Measurements from ENCODE around the gene PHACTR3.

PHACTR3 gene

DNA sequence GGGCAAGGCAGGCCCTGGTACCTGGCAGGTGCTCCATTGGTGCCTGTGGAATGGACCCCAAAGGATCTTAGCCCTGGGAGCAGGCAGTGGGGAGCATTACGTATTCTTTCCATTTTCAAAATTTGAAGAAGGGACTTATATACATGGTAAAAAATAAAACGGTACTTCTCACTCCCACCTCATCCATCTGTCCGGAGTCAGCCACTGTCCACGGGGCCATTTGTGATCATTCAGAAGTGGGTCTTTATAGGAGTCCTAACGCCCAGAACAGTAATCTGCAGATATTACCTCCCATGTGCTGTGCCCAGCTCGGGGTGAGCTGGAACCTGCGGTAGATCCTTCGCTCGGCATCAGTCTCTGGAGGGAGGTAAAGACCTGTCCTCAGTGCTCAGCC is 218.7 kb downstream of the PHACTR3 start:
- DNase-seq: no peak

DNA sequence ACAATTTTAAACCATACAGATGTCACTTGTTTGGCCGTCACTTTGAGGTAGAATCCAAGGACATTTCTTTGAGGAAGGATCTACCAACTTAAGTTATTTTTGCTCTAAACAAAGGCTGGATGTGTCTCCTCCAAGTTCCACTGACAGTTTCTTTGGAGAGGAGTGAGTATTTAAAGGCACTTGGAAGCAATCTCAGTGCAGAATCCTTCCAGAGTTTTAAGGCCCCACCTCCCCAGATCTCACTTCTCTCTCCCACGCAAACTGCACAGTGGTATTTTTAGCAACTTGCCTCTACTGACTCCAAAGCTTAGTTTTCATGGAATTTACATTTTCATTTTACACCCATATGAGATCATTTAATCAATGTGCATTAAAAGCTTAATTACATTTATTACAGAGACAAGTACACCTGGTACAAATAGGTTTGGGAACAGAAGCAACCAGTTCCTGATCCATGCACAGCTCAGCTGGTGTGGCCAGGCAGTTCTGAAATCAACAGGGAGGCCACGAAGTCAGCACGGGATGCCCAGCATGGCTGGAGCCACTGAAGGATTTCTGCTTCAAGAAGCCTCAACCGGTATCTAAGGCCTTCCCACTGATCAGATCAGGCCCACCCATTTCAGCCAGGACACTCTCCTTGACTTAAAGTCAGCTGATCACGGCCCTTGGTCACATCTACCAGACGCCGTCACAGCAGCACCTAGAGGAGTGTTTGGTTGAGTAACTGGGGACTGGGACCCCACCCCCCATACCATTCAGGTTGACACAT is 219.3 kb downstream of the PHACTR3 start:
- DNase-seq: no peak

DNA sequence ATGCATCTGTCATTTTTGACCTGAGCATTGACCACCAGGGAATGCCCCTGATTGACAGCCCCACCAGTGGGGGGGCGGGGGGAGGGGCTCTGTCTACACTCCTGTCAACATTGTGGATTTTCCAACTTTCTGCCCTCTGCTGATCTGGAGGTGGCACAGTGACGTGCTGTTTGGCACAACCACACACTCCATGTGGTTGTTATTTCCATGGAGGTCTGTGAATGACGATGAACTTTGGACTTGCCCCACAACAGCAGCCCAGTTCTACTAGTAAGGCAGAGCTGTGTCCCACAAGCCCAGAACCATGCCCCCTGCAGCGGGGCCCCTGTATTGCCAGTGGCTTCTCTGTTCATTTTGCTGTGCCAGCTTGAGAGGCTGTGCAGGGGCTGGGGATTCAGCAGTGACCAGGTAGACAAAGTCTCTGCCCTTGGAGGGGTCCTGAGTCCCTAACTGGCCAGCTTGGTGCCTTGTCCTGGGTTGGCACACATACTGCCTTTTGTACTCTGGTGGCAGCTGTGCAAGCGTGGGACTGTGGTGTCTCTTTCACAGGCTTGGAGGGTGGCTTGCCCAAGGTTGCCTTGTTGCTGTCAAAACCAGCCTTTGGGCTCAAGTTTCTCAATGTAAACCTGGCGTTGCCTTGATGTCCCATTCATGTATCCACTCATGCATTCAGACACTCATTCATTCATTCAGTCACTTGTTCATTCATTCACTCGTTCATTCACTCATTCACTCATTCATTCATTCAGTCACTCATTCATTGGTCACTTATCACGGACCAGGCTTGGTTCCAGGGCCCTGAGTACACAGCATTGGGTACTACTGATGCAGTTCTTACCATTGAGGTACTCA is 220.6 kb downstream of the PHACTR3 start:
- no peak for DNase-seq

DNA sequence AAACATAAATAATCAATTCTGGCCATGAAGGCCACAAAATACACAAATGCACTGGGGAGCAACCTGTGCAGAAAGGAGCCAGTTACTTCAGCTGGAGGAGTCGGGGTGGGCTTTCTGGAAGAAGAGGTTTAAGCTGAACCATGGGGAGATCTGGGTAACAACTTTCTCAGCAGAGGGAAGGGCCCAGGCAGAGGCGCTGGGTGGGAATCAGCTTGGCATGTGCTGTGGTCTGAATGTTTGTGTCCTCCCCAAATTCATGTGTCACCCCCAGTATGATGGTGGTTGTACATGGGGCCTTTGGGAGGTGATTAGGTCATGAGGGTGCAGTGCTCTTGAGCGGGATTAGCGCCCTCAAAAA is 221.2 kb downstream of the PHACTR3 start:
- DNase-seq: no peak

DNA sequence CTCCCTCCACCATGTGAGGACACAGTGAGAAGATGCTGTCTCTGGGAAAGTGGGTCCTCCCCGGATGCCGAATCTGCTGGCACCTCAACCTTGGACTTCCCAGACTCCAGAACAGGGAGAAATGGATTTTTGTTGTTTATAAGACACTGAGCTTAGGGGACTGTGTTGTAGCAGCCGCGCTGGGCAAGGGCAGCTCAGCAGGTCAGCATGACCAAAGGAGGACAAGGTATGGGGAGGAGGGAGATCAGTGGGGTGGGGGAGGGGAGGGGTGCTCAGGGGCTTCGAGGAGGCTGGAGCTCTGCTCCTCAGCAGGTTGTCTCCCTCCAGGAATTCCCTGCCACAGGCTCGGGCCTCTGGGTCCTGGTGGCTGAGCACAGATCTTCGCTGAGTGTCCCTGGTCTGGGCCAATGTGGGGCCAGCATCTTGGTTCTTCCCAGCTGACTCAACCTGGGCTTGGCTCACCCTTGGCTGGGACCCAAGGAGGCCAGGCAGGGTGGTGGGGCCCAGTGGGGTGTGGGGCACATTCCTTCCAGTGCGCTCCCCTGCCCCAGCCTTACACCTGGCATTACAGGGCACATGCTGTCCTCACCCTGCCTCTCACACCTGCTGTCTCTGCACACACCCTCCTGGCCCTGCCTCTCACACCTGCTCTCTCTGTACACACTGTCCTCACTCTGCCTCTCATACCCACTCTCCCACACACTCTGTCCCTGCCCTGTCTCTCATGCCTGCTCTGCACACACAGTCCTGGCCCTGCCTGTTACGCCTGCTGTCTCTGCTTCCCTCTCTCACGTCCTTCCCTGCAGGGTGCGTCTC is 221.8 kb downstream of the PHACTR3 start:
- DNase-seq: no peak

DNA sequence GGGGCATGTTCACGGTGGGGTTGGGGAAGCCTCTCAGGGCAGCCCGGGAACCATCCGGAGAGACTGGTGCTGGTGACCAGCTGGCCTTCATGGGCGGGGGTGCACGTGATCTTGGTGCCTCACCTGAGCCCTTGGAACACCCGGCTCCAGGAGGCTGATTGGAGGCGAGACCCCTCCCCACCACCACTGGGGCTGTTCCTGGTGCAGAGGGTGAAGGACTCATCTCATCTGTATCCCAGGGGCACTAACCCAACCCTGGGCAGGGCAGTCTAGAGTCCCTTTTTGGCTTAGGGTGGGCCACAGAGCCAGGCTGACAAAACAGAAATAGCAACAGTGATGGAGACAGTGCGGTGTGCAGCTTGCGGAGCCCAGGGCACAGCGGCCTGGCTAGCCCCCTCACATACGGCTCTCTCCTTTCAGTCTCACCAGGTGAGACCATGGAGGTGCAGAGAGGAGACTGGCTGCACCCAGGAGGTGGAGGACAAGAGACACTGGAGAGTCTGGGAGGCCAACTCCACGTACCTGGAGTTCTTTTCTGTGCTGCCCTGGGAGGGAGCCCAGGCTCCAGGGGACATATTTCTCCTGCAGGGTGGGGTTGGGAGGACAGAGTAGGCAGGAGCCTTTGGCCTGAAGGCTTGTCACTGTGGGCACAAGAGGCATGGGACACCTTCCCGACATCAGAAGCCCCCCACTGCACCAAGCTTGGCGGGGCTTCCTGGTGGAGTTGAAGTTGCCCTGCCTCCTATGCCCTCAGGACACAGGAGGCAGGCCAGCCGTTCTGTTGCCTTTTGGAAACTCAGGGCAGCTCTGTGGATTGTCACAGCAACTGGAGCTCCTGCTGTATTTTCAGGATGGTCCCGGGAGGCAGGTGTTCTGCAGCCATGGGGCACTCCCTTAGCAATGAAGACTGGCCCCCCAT is 223.1 kb downstream of the PHACTR3 start:
- DNase-seq: no peak

DNA sequence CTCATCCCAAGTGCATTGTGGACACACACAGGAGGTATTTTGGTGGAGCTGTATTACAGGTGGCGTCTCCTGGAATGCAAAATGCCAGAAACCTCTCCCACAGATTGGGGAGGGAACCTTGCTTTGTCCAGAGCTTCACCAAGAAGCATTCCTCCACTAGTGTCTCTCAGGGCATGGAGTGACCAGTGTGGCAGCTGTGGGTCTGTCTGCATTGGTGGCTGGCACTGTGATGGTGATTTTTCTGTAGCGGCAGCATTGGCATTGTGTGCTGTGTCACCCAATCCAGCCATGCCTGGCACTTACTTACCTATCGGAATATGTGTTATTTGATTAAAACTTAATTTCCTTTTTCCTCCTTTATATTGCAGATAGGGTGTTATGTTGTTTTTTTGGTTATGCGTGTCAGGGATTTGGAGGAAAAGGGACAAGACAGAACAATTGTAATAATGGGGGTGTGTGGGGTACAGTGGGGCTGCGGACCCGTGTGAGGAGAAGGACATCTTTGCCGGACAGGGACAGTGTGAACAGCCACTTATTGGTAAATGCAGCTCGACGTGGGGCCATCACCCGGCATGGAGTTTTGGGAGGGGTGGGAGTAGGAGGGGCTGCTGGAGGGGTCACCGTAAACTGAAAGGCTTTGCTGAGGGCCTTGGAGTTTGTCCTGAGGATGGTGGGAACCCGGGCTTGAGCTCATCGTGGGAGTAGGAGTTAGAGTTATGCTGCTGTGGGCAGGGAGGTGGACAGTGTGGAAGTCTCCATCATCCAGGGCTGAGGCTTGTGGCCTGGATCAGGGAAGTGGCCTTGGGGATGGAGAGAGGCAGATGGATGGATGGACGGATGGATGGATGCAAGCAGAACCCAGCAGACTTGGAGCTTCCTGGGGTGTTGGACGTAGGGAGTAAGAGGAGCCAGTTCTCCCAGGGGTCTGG is 224.0 kb downstream of the PHACTR3 start:
- DNase-seq: no peak

DNA sequence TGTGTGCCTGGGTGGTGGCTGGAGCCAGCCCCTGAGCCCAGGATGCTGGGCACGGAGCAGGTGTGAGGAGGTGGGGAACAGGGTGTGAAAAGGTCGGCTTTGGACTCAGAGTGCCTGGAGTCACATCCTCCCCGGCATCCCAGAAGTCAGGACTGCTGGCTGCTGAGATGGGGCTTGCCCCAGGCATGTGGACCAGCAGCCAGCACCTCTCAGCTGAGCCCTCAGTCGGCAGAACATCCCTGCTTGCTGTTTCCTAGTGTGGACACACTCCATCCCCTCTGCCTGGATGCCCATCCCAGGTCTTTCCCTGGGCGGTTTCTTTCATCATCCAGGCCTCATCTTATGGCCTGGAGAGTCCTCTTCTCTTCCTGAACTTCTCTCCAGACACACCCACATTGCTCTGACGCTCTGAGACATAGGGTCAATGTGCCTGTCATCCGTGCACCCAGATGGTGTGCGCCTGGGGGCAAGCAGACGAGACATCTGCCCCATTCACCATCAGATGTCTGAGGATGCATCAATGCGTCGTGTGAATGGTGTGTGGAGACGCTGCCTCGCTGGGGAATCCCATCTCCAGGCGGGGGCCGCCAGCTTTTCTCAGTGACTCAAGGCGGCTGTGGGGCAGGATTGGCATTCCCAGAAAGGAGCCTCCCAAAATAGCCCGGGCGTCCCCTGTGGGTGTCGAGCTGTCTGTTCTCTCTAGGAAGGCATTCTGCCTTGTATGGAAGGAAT is 224.9 kb downstream of the PHACTR3 start:
- no peak for DNase-seq

DNA sequence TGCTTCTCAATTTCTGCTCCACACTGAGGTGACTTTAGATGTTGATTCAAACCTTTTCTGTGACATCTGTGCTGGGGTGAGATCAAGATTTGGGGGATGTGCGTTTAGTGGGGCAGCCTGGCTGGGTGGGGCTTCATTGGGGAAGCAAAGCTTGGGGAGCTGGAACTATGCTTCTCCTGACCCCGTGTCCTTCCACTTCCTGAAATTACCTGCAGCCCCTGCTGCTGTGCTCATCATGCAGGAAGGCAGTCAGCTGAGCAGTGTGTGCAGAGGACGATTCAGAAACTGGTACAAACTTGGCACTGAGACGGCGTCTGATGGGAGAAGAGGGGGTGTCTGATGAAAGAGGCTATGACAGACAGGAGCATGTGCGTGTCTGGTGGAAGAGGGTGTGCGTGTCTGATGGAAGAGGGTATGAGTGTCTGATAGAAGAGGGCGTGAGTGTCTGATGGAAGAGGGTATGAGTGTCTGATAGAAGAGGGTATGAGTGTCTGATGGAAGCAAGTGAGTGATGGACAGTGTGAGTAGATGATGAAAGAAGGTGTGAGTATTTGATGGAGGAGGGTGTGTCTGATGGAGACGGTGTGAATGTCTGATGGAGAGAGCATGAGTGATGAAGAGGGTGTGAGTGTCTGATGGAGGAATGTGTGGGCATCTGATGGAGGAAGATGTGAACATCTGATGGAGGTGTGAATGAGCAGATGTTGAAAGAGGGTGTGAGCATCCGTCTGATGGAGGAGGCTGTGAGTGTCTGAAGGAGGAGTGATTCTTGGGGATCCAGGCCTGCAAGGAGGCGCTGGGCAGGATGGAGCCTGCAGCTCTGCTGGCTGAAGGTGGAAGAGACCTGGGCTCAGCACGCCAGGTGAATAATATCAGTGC is 225.7 kb downstream of the PHACTR3 start:
- no peak for DNase-seq

DNA sequence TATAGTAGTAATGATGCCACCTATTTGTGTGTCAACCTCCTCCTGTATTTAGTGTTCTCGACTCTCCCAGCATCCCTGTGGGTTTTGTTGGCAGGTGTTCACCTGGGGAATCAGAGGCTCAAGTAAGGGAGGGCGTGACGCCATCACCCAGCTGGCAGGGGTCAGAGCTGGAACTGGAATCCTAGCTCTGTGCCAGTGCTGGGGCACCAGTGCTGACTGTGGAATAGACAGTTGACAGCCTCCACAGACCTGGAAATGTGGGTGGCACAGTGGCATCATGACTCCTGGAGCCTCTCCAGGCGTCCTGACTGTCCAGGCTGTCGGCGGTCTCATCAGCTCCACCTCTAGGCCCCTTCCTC is 226.3 kb downstream of the PHACTR3 start:
- no peak for DNase-seq

DNA sequence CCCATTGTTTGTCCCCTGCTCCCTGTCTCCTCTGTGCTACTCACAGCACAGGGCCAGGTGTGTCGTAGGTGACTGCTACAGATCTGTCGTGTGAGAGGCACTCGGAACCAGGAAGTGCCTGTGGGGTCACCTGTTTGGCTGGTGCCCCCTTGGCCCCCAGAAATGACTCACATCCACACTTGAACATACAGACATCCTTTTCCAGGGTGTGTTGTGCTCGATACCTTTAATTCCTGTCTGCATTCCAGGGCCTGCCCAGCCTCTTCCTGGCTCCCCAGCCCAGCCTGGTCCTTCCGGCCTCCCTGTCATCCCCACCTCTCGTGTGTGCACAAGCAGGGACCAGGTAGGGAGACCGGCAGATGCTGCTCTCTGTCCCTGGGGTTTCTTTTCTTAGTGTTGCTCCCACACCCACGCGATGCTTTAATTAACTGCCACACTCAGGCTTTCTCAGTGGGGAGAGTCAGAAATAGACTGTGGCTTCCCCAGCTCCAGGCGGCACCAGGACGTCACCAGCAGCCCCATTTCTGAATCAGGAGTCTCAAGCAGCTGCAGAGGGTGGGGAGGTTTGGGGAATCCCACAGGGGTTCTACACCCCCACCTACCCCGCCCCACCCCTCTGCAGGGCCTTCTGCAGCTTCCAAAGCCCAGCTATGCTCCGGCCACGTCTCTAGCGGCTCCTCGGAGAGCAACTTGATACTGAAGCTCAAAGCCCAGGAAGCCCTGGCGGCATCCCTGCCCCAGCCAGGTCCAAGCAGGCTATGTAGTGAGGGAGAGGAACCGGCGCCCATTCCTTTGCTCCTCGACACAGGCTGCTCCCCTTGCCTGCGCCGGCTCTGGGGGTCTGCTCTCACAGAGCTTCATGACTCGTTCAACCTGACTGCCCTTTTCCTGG is 226.9 kb downstream of the PHACTR3 start:
- no peak for DNase-seq

DNA sequence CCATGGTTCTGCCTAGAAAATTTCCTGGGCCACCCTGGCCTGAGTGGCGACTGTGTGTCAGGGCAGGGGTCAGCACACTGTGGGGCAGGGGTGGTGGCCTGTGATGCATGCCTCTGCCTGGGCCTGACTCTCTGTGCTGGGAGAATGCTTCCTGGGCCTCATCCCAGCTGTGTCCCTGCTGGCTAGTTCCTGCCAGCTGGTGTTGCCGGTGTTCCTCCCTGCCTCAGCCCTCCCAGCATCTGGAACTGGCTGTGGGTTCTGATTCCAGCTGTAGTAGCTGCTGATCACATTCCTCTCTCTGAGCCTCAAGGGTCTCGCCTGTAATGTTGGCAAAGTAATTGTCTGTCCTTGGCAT is 227.6 kb downstream of the PHACTR3 start:
- no peak for DNase-seq

DNA sequence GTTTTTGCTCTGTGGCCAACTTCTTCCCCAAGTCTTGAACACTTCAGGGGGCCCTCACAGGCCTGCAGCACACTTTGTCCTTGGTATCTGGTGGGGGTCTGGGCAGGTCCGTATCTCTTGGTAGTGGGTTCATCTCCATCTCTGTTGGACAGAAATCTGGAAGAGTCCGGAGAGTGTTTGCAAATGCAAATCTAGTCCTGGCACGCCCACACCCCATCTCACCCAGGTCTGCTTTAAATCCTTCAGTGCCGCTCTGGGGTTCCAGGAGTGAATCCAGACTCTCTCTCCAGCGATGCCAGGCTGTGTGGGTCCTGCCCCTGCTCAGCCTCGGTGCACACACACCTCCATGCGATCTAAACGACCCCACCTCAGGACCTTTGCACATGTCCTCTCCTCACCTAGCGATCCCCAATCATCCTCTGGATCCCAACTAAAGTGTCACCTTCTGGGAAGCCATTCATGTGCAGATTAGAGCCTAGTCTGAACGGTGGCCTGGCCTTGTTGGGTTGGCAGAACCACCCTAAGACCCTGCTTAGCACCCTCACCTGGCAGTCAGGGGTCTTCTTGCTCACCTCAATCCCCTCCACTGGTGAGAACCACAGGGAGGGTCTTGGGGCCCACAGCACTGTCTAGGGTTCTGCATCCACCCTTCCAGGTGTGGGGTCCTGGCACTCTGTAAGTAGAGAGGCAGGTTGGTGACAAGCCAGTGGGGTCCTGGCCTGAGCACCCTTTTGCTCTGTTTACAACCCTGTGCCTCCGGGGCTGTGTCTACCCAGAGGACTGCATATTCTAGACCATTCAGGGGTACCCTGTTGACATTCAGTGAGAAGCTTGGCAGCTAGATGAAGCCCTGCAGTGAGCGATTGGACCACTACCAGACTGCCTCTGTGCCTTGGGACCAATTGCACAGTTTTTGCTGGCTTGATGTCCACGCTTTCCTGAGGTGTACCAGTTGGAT is 228.3 kb downstream of the PHACTR3 start:
- no peak for DNase-seq

DNA sequence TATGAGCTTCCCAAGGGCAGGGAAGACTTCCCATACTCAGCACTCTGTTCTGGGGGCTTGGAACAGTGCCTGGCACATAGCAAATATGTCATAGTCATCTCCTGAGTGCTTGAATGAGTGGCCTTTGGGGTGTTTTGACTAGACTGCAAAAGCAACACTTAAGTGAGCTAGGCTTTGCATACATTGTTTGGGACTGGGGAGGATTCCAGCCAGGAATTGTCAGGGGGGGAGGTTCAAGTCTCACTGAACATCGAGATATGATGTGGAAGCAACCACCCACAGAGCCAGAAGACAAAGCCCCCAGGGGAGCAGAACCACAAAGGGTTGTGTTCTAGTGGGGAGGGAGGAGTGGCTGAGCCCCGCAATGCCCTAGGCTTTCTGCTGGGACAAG is 230.7 kb downstream of the PHACTR3 start:
- DNase-seq: no peak

DNA sequence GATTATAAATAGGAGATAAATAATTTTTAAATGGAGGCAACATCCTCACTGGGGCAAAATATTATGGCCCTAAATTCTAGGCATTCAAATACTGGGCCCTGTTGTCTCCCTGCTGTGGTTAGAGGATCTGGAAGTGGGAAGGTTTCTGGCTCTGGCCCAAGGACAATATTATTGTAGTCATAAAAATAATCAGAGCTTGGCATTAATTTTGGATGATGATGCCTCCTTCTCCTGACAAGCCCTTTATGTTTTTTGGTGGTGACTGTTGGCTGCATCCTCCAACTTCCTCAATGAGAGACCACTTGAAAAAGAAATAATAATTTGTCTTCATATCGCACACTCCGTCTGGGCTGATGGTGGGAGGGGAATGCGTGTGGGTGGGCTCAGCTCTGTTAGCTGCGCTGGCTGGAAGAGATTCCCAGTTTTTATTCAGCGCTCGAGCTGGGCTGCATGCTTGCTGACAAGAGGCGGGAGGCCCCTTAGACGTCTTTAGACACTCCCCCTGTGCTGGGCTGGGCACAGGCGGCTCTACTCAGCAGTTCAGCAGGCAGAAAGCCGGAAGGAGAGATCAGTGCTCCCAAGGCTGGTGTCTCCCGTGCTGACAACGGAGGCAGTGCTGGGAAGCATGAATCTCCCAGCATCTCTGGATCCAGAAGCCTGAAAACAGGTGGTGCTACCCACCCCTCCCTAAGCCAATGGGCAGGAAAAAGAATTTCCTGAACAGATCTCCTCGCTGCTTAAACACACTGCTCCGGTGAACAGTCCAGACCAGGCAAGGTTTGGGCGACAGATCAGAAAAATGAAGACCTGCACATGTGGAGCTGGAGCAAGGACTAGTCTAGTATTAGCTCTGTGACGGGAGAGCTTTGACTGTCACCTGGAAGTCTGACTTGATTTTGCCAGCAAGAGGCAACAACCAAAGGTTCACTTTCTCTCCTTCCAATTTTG is 231.4 kb downstream of the PHACTR3 start:
- DNase-seq: no peak

DNA sequence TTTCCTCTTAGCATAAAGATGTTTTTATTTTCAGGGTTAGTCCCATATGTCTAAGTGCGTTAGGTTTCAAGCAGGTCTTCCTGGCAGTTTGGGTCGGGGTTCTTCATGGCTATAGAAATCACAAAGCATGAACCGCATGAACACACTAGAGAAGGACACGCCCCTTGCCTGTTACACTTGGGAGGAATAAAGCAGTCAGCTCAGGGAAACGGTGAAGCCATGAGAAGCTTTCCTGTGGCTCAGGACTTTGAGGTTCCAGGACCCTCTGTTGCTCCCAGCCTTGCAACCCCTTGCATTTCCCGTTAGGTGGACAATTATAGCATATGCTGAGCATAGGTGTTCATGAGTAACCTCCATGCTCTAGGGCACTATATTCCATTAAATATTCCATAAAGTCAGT is 232.4 kb downstream of the PHACTR3 start:
- DNase-seq: no peak

Measured in activated CD4-positive, alpha-beta T cell treated with anti-CD3 and anti-CD28 coated beads, Interleukin-10, Interleukin-2, amounts not matched to agents 100 ng/mL and 50 ng/mL, durations not matched to agents 16 hours and 8 hours (primary cell).